Measurements from ENCODE around the gene PARG.

DNA sequence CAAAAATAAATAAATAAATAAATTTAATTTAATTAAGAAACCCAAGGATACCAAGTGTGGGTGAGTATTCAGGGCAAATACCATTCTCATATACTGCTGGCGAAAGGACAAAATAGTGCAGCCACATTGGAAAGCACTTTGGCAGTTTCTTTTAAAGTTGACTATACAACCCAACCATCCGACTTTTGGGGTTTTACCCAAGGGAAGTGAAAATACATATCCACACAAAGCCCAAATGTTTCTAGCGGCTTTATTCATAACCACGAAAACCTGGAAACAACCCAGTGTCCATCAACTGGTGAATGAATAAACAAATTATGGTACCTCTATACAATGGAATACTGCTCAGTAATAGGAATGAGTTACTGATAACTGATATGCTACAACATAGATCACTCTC is 143.6 kb downstream of the PARG start:
- TF ChIP-seq, protein P1, sequence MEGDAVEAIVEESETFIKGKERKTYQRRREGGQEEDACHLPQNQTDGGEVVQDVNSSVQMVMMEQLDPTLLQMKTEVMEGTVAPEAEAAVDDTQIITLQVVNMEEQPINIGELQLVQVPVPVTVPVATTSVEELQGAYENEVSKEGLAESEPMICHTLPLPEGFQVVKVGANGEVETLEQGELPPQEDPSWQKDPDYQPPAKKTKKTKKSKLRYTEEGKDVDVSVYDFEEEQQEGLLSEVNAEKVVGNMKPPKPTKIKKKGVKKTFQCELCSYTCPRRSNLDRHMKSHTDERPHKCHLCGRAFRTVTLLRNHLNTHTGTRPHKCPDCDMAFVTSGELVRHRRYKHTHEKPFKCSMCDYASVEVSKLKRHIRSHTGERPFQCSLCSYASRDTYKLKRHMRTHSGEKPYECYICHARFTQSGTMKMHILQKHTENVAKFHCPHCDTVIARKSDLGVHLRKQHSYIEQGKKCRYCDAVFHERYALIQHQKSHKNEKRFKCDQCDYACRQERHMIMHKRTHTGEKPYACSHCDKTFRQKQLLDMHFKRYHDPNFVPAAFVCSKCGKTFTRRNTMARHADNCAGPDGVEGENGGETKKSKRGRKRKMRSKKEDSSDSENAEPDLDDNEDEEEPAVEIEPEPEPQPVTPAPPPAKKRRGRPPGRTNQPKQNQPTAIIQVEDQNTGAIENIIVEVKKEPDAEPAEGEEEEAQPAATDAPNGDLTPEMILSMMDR (IDR thresholded peaks at IDR 0.05), result no peak
- TF ChIP-seq POLR2A (IDR thresholded peaks at IDR 0.05), result no peak

Measured in tibial nerve (tissue), 3 donors.